ENCODE measurements around the gene GPHN.
A peak's percentile ranks its signal among the peaks of the same experiment; 100 is the strongest.

The GPHN gene

DNA sequence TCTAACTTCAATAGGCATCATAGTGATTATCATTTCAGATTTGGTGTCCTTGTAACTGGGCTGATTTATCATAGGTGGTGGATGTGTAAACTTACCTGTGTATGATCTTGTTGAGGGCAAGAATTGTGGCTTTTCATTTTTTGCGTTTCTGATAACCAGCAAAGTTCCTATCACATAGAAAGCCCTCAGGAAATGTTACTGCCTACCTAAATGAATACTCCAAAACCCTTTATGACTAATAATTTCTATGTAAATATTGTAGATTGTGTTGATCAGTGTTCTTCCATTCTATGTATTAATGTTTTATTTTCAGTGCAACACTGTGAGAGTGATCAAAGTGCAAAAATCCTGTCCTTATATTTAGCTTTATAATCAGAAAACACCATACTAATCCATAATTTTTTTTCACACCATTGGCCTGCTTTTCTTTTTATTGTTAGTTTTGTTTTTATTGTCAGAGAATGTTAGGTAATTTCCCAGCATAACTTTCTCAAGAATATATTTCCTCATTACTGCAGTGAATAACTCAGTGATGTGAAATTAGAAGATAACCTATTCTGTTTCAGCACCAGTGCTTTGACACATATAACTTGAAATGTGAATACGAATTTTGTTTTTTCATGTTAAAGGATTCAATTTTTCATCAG lies 94.1 kb downstream of the GPHN start:
- DNase-seq: no peak

- no peak for DNase-seq
These were observed 96.0 kb downstream of the GPHN start for GRCh38 chr14:66603945-66604344.

- no peak for DNase-seq
These were observed 98.9 kb downstream of the GPHN start for GRCh38 chr14:66606826-66607225.

DNA sequence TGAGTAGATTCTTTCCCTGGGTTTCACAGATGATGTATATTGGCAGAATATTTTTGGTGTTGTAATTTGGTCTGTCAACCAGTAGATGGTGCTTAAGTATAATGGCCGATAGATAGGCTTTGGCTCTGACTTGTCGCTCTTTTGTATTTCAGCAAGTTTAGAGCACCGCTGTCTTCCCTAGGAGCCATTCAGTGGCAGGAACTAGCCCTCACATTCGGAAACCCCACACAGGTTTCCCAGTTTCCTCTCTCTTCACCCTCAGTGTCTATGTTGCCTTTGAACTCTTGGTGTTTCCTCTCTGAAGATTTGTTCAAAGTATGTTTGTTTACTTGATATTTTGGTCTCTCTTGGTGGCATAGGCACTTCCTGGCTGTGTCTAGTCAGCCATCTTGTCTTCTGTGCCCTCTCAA lies 102.2 kb downstream of the GPHN start:
- peak in 1 of 5 experiments; percentile 60 for DNase-seq

DNA sequence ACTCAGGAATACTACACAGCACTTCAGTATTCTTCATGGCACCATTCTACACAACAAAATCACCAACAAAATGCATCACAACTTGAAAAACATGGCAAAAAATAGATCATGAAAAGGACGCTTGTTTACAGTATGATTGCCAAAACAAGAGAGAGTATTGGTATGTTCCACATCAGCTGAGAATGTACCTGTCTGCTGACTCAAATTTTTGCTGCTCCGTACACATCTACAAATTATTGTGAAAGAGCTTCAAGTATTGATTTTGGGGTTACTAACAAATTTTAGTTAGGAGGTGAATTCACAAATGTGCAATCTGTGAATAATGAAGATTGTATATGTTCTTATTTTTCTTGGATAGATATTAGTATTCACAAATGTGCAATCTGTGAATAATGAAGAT lies 105.4 kb downstream of the GPHN start:
- DNase-seq: no peak

GRCh38 chr14:66619952-66620351 lies 112.0 kb downstream of the GPHN start:
- DNase-seq: no peak

- DNase-seq: no peak
These were observed 115.9 kb downstream of the GPHN start for GRCh38 chr14:66623838-66624237.

DNA sequence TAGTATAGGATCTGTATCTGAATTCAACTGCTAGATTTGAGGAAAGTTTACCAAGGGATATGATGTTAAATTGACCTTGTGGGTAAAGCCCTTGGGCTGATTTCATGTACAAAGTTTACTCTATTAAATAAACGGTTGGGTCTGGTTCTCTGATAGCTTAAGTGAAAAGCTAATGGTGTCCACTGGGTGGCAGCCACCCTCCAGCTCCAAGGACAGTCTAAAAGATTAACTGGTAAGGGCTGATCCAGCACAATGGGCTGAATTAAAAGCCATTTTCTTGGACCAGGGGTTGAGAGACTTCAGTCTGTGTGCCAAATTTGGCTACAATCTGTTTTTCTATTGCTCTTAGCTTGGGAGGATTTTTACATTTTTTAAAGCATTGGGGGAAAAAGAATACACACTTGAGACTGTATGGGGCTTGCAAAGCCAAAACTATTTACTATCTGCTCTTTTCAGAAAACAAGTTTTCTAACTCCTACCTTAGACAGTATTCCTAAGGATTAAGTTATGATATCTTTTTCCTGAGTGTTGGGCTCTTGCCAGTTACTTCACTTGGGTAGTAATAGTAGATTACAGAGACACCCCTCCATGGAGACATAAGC lies 116.5 kb downstream of the GPHN start:
- peak in 2 of 5 experiments; percentile 13 to 51 for DNase-seq

- DNase-seq: no peak
These were observed 120.7 kb downstream of the GPHN start for GRCh38 chr14:66628636-66629035.

GRCh38 chr14:66629499-66629898 lies 121.6 kb downstream of the GPHN start:
- no peak for DNase-seq

DNA sequence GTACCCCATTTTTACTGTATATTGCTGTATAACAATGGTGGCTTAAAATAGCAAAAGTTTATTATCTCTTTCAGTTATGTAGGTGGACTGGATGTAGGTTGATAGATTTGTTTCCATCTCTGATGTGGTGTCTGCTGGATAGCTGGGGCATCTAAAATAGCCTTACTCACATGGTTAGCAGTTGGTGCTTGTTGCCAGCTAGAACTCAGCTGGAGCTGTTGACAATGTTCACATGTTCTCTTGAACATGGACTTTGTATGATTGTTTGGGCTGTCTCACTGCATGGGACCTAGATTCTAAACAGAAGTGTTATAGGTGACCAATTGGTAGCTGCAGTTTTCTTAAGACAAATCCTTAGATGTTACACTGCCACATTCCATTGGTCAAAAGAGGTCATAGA lies 126.9 kb downstream of the GPHN start:
- DNase-seq: no peak

DNA sequence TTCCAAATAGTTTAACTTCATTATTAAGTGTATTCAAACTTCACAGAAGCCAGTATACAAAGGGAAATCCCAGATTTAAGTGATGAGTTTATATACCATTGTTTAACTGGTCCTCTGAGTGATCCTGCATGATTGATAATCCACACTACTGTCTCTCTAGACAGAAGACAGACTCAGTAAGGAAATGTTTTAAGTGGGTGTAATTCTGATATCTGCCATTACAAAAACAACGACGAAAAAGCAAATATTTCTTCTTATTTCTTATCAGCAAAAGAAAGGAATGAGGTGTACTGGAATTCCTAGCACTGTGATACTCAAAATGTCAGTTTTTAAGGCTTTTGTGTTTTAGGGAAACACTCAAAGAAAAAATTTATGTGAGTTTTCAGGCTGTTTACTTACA lies 127.5 kb downstream of the GPHN start:
- DNase-seq: no peak

DNA sequence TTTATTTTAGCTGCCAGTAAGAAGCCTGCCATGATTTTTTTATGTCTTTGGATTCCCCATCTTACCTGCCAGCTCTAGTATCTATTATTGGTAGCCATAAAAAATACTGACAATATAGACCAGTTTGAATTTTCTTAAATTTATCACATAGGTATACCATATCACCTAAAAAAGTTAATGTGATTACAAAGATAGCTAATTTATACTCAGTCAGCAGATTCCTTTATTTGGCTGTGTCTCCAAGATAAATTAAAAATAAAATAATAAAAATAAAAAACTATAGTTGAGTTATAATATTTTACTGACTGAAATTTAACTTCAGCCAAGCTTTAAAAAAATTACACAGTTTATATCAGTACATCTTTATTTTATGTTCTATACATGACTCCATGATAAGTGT lies 128.3 kb downstream of the GPHN start:
- no peak for DNase-seq

- DNase-seq: peak in 1 of 5 experiments; percentile 5
These were observed 130.7 kb downstream of the GPHN start for GRCh38 chr14:66638689-66639088.

DNA sequence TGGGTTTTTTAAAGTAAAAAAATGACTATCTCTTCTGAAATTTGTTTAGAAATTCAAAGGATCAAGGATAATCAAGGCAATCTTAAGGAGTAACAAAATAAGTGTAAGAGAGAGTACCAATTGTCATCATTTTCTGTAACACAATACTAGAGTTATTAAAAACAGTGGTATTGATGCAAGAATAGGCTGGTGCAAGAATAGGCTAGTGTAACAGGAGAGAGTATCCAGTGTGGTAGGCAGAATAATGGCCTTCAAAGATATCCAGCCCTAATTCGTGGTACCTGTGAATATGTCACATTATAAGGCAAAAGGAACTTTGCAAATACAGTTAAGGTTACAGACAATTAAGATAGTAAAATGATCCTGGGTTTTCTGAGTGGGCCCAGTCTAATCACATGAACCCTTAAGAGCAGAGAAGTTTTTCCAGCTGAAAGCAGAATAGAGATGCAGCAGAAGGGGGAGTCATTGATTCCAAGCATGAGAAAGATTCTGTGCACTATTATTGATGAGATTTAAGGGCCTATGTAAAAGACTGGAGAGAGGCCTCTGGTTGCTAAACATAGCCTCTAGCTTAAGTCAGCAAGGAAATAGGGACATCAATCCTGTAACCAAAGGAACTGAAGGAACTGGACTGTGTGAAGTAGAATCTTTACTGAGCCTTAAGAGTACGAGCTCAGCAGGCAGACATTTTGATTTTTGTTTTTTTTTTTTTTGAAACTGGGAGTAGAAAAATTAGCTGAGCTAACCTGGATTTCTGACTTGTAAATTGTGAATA lies 134.1 kb downstream of the GPHN start:
- no peak for DNase-seq

DNA sequence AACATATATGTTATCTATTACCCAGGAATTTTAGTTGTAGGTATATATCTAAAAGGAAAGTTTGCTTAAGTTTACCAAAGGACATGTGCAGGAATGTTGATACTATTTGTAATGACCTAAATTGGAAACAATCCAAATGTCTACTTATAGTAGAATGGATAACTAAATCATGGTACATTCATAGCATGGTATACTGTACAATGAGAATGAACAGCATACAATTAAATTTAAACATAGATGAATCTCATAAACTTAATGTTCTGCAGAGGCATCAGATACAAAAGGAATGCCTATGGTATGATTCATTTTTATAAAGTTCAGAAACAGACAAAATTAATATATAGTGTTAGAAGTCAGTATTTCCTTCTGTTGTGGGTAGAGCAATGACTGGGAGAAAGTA lies 135.4 kb downstream of the GPHN start:
- no peak for DNase-seq

DNA sequence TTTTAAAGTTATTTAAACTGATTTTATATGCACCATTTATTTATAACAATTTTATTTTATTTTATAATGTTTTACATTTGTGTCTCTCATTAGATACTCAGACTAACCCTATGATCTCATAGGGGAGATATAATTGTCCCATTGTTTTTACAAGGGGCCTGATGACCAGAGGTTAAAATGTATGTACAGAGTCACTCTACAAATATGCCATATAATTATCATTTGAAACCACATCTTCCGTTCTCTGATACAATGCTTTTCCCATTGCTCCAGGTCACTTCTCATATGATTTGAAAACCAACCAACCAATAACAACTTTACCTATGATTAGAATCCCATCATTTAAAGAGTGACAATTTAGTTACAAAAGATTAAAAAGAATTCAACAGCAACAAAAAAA lies 137.8 kb downstream of the GPHN start:
- no peak for DNase-seq

DNA sequence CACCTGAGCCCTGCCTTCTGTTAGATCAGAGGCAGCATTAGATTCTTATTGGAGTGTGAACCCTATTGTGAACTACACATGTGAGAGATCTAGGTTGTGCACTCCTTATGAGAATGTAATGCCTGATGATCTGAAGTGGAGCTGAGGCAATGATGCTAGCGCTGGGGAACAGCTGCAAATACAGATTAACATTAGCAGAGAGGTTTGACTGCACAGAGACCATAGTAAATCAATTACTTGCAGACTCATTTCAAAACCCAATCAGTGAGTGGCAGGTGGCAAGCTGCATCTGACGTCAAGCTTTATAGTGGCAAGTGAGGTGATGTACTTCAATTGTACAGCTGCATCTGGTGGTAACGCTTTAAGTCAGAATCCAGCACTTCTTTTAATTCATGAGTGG lies 141.6 kb downstream of the GPHN start:
- DNase-seq: peak in 1 of 5 experiments; percentile 88

- DNase-seq: peak in 1 of 5 experiments; percentile 71
These were observed 142.6 kb downstream of the GPHN start for GRCh38 chr14:66650491-66650911.

- DNase-seq: no peak
These were observed 143.7 kb downstream of the GPHN start for GRCh38 chr14:66651536-66652220.

- DNase-seq: no peak
These were observed 144.7 kb downstream of the GPHN start for GRCh38 chr14:66652525-66653106.

GRCh38 chr14:66657780-66658179 lies 149.8 kb downstream of the GPHN start:
- DNase-seq: no peak

GRCh38 chr14:66662374-66662773 lies 154.4 kb downstream of the GPHN start:
- DNase-seq: peak in 1 of 5 experiments; percentile 14
